GM23338 (cell line): Measurements from ENCODE around the gene PTPRF. TPM values are rescaled to one million over a fixed set of nuclear protein-coding genes. Genes with fewer than 3 reads are reported as not detected.

ENCODE experiments used
- ATAC-seq: fragments of 200-7000 bp; cut with Tn5 transposase; 3 replicates; pipeline ENCODE4 v1.9.1; 2020
- DNase-seq: peaks from one replicate; pipeline ENCODE4 v3.0.0-alpha.2; 2015; ENCODE audit warnings: low spot score
- H2AFZ ChIP-seq: fragments of 200-600 bp; sonication (generic); 2 replicates; pipeline ENCODE4 v1.8.0; 2016; ENCODE audit warnings: antibody characterized with exemption, mild to moderate bottlenecking, moderate library complexity
- H3F3A ChIP-seq: fragments of 200-600 bp; sonication (generic); replicated peaks from 2 replicates; pipeline ENCODE4 v1.8.0; 2017; ENCODE audit warnings: antibody characterized with exemption, mixed run types, low read depth
- H3K27ac ChIP-seq: fragments of 200-600 bp; sonication (generic); 2 replicates; pipeline ENCODE4 v1.6.1; 2016; ENCODE audit warnings: low read depth
- H3K27me3 ChIP-seq: fragments of 200-600 bp; sonication (generic); 2 replicates; pipeline ENCODE4 v1.8.0; 2016; ENCODE audit warnings: mild to moderate bottlenecking, mixed run types, moderate library complexity; ENCODE audit not compliant: insufficient read depth
- H3K36me3 ChIP-seq: fragments of 200-600 bp; sonication (generic); 2 replicates; pipeline ENCODE4 v1.8.0; 2016; ENCODE audit warnings: mild to moderate bottlenecking; ENCODE audit not compliant: insufficient read depth
- H3K4me1 ChIP-seq: fragments of 200-600 bp; sonication (generic); 2 replicates; pipeline ENCODE4 v1.8.0; 2016; ENCODE audit warnings: mild to moderate bottlenecking, moderate library complexity; ENCODE audit not compliant: insufficient read depth
- H3K4me2 ChIP-seq: fragments of 200-600 bp; sonication (generic); 2 replicates; pipeline ENCODE4 v1.7.1; 2017; ENCODE audit warnings: mixed run types
- H3K4me3 ChIP-seq: fragments of 200-600 bp; sonication (generic); 2 replicates; pipeline ENCODE4 v1.6.1; 2016; ENCODE audit warnings: mixed run types
- H3K79me2 ChIP-seq: fragments of 200-600 bp; sonication (generic); replicated peaks from 2 replicates; pipeline ENCODE4 v1.8.0; 2017; ENCODE audit warnings: mild to moderate bottlenecking; ENCODE audit not compliant: insufficient read depth
- H3K9me2 ChIP-seq: fragments of 200-600 bp; sonication (generic); 2 replicates; pipeline ENCODE4 v1.8.0; 2017; ENCODE audit not compliant: insufficient read depth
- H4K20me1 ChIP-seq: fragments of 200-600 bp; sonication (generic); replicated peaks from 2 replicates; pipeline ENCODE4 v1.8.0; 2017; ENCODE audit warnings: mild to moderate bottlenecking; ENCODE audit not compliant: insufficient read depth
- H3K27ac Mint-ChIP-seq: 2 replicates; pipeline ENCODE4 v1.8.0; 2020; ENCODE audit warnings: inconsistent platforms, mild to moderate bottlenecking, moderate library complexity, mixed read lengths
- H3K27me3 Mint-ChIP-seq: 3 replicates; pipeline ENCODE4 v1.8.0; 2022; ENCODE audit warnings: low read depth, mild to moderate bottlenecking, moderate library complexity, mixed read lengths, inconsistent platforms; ENCODE audit not compliant: insufficient read depth, poor library complexity
- H3K36me3 Mint-ChIP-seq: 3 replicates; pipeline ENCODE4 v1.8.0; 2021; ENCODE audit warnings: low read depth, mild to moderate bottlenecking, inconsistent platforms, moderate library complexity, mixed read lengths
- H3K4me1 Mint-ChIP-seq: 3 replicates; pipeline ENCODE4 v1.8.0; 2020; ENCODE audit warnings: mild to moderate bottlenecking, inconsistent platforms, mixed read lengths
- H3K4me3 Mint-ChIP-seq: 3 replicates; pipeline ENCODE4 v1.8.0; 2021; ENCODE audit warnings: moderate library complexity, mild to moderate bottlenecking, inconsistent platforms, mixed read lengths
- H3K9me3 Mint-ChIP-seq: 3 replicates; pipeline ENCODE4 v1.8.0; 2020; ENCODE audit warnings: moderate library complexity, mild to moderate bottlenecking, inconsistent platforms, mixed read lengths
- CREB1 ChIP-seq: fragments of 250-450 bp; sonication (Bioruptor Pico); IDR thresholded peaks from 2 replicates; pipeline ENCODE4 v1.5.0; 2020; ENCODE audit warnings: low read depth, mild to moderate bottlenecking, moderate library complexity
- EZH2phosphoT487 ChIP-seq: fragments of 200-600 bp; sonication (generic); IDR thresholded peaks from one replicate; pipeline ENCODE4 v1.8.1; 2018; ENCODE audit warnings: antibody characterized with exemption; ENCODE audit not compliant: unreplicated experiment
- JUNB ChIP-seq: IDR thresholded peaks from one replicate; pipeline ENCODE4 v1.6.1; 2016; ENCODE audit warnings: antibody characterized with exemption; ENCODE audit not compliant: unreplicated experiment
- NANOG ChIP-seq: IDR thresholded peaks from 2 replicates; pipeline ENCODE4 v1.6.1; 2016; ENCODE audit warnings: antibody characterized with exemption, borderline replicate concordance
- POLR2AphosphoS5 ChIP-seq: IDR thresholded peaks from 2 replicates; pipeline ENCODE4 v1.6.1; 2016; ENCODE audit warnings: antibody characterized with exemption, low read depth
- STAT1 ChIP-seq: IDR thresholded peaks from one replicate; pipeline ENCODE4 v1.6.1; 2016; ENCODE audit warnings: antibody characterized with exemption; ENCODE audit not compliant: unreplicated experiment
- ZNF331 ChIP-seq: fragments of 250-450 bp; sonication (Bioruptor Pico); IDR thresholded peaks from 2 replicates; pipeline ENCODE4 v1.5.0; 2020; ENCODE audit warnings: low read depth, mild to moderate bottlenecking, moderate library complexity
- polyA plus RNA-seq: library from polyadenylated mRNA; unstranded; fragments of >200 nt; fragmentation: Nextera tagmentation; extraction: Ambion mirVana; gene quantifications from 2 replicates; pipeline ENCODE4 v1.2.1, GENCODE V29; 2016
- total RNA-seq: library from RNA; depleted of rRNA; stranded (reverse); fragments of >200 nt; shearing (Covaris generic); gene quantifications from 2 replicates; pipeline ENCODE4 v1.2.3, GENCODE V29; 2014
- TF ChIP-seq, protein P1 (sequence below): IDR thresholded peaks from 2 replicates; pipeline ENCODE4 v1.6.1; 2016; ENCODE audit warnings: antibody characterized with exemption
- TF ChIP-seq, protein P2 (sequence below): IDR thresholded peaks from one replicate; pipeline ENCODE4 v1.6.1; 2018; ENCODE audit warnings: antibody characterized with exemption; ENCODE audit not compliant: unreplicated experiment
- TF ChIP-seq, protein P3 (sequence below), 2 experiments: fragments of 200-600 bp in 1 of 2; sonication (generic) in 1 of 2; conservative IDR thresholded peaks; 2 replicates each; pipeline versions ENCODE4 v1.5.1 to v1.6.1; 2016 to 2017; ENCODE audit warnings: antibody characterized with exemption in 2 of 2, low read depth in 2 of 2, mild to moderate bottlenecking in 2 of 2, moderate library complexity in 1 of 2

The PTPRF gene
- total and polyA plus RNA-seq, 2 experiments from 2014 or later, result 52.4 to 173 TPM

DNA sequence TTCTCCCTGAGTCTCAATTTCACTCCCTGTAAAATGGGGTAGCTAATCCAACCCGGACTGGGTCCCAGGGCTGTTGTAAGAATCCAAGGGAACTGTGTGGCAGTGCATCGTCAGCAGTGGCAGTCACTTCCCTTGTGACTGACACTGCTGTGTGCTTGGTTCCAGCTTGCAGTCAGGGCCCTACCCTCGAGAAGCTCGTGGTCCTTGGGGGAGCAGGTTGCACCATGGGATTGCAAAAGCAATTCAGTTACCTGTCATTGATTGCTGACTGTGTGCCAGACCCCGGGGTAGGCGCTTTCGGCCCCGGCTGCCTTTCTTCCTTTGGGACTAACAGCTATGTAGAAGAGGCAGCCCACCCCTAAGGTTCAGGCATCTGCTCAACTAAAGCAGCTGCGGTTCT, 2.9 kb downstream of the PTPRF start:
- no peak for DNase-seq
- Histone ChIP-seq H3K4me1 (peaks cover 48% of the 10 kb centered on the region), H3K4me2 (peak overlapping the region; percentile 99), H3K9me2 (no peaks in the 10 kb centered on the region), H3F3A (peaks cover 14% of the 10 kb centered on the region), H3K36me3 (0 out of 2 replicates have a peak, but pooled peaks cover 3% of the 10 kb centered on the region), H4K20me1 (peaks cover 59% of the 10 kb centered on the region), H3K79me2 (peaks cover 69% of the 10 kb centered on the region), H3K27ac (no peak overlapping the region), H2AFZ (no peak overlapping the region), H3K27me3 (peaks cover 10% of the 10 kb centered on the region), H3K4me3 (peak overlapping the region; percentile 94; the same call in 1 of the 2 replicates)
- H3K4me3 Mint-ChIP-seq, result peak overlapping the region; percentile 33; the same call in 1 of the 3 replicates
- H3K27me3 Mint-ChIP-seq, result peaks cover 41% of the 10 kb centered on the region
- peaks cover 3% of the 10 kb centered on the region; the same call in 2 of the 3 replicates for H3K9me3 Mint-ChIP-seq
- H3K4me1 Mint-ChIP-seq, result peaks cover 75% of the 10 kb centered on the region
- no peak overlapping the region for H3K27ac Mint-ChIP-seq
- TF ChIP-seq STAT1 (no peak), POLR2AphosphoS5 (no peak), CREB1 (no peak), EZH2phosphoT487 (no peak)
- TF ChIP-seq, protein P1, sequence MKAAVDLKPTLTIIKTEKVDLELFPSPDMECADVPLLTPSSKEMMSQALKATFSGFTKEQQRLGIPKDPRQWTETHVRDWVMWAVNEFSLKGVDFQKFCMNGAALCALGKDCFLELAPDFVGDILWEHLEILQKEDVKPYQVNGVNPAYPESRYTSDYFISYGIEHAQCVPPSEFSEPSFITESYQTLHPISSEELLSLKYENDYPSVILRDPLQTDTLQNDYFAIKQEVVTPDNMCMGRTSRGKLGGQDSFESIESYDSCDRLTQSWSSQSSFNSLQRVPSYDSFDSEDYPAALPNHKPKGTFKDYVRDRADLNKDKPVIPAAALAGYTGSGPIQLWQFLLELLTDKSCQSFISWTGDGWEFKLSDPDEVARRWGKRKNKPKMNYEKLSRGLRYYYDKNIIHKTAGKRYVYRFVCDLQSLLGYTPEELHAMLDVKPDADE, result no peak
- TF ChIP-seq, protein P2, sequence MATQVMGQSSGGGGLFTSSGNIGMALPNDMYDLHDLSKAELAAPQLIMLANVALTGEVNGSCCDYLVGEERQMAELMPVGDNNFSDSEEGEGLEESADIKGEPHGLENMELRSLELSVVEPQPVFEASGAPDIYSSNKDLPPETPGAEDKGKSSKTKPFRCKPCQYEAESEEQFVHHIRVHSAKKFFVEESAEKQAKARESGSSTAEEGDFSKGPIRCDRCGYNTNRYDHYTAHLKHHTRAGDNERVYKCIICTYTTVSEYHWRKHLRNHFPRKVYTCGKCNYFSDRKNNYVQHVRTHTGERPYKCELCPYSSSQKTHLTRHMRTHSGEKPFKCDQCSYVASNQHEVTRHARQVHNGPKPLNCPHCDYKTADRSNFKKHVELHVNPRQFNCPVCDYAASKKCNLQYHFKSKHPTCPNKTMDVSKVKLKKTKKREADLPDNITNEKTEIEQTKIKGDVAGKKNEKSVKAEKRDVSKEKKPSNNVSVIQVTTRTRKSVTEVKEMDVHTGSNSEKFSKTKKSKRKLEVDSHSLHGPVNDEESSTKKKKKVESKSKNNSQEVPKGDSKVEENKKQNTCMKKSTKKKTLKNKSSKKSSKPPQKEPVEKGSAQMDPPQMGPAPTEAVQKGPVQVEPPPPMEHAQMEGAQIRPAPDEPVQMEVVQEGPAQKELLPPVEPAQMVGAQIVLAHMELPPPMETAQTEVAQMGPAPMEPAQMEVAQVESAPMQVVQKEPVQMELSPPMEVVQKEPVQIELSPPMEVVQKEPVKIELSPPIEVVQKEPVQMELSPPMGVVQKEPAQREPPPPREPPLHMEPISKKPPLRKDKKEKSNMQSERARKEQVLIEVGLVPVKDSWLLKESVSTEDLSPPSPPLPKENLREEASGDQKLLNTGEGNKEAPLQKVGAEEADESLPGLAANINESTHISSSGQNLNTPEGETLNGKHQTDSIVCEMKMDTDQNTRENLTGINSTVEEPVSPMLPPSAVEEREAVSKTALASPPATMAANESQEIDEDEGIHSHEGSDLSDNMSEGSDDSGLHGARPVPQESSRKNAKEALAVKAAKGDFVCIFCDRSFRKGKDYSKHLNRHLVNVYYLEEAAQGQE, result no peak
- no peak for ATAC-seq
- H3K36me3 Mint-ChIP-seq, result peaks cover 35% of the 10 kb centered on the region

DNA sequence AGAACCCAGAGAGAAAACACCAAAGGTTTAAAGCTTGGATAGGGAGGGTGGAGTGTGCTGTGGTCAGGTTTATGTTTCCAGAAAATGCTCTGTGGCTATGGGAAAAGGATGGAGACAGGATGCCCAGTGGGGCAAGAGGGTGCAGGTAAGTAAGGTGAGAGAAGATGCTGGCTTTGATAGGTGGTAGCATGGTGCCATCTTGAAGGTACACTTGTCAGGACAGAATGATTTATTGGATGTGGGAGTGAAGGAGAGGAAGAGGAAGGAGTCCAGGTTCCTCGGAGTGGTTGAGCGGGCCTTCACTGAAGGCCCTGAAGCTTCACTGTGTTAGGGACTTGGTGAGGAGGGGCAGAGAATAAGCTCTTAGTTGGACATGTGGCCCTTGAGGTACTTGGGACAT, 3.6 kb downstream of the PTPRF start:
- H3K27me3 ChIP-seq, result peaks cover 10% of the 10 kb centered on the region
- ATAC-seq (no peak), DNase-seq (no peak)
- H3K4me1 ChIP-seq, result peaks cover 48% of the 10 kb centered on the region
- H3K4me3 Mint-ChIP-seq, result peak overlapping the region; percentile 15; the same call in 1 of the 3 replicates
- peaks cover 42% of the 10 kb centered on the region for H3K27me3 Mint-ChIP-seq
- H3K4me2 ChIP-seq, result peak overlapping the region; percentile 99; the same call in 1 of the 2 replicates
- H3K27ac ChIP-seq, result no peak overlapping the region
- H3K36me3 Mint-ChIP-seq, result peaks cover 41% of the 10 kb centered on the region
- 0 out of 2 replicates have a peak, but pooled peaks cover 3% of the 10 kb centered on the region for H3K36me3 ChIP-seq
- no peak overlapping the region for H2AFZ ChIP-seq
- H3F3A ChIP-seq, result peaks cover 14% of the 10 kb centered on the region
- H3K79me2 ChIP-seq, result peaks cover 70% of the 10 kb centered on the region
- H3K4me1 Mint-ChIP-seq, result peaks cover 78% of the 10 kb centered on the region
- H3K27ac Mint-ChIP-seq, result no peak overlapping the region
- no peaks in the 10 kb centered on the region for H3K9me2 ChIP-seq
- H4K20me1 ChIP-seq, result peaks cover 64% of the 10 kb centered on the region
- no peak overlapping the region for H3K4me3 ChIP-seq
- H3K9me3 Mint-ChIP-seq, result peaks cover 3% of the 10 kb centered on the region; the same call in 2 of the 3 replicates
- TF ChIP-seq NANOG, result no peak
- no peak for TF ChIP-seq CREB1
- TF ChIP-seq ZNF331, result no peak
- TF ChIP-seq EZH2phosphoT487, result no peak
- no peak for TF ChIP-seq JUNB
- TF ChIP-seq, protein P3, sequence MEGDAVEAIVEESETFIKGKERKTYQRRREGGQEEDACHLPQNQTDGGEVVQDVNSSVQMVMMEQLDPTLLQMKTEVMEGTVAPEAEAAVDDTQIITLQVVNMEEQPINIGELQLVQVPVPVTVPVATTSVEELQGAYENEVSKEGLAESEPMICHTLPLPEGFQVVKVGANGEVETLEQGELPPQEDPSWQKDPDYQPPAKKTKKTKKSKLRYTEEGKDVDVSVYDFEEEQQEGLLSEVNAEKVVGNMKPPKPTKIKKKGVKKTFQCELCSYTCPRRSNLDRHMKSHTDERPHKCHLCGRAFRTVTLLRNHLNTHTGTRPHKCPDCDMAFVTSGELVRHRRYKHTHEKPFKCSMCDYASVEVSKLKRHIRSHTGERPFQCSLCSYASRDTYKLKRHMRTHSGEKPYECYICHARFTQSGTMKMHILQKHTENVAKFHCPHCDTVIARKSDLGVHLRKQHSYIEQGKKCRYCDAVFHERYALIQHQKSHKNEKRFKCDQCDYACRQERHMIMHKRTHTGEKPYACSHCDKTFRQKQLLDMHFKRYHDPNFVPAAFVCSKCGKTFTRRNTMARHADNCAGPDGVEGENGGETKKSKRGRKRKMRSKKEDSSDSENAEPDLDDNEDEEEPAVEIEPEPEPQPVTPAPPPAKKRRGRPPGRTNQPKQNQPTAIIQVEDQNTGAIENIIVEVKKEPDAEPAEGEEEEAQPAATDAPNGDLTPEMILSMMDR (conservative IDR thresholded peaks at IDR 0.05; ENCODE audit: low read depth in 2 of 2), result no peak
